Fibroblast of the aortic adventitia (primary cell): ENCODE data around the gene CCR6. TPM values are rescaled to one million over a fixed set of nuclear protein-coding genes. Genes with fewer than 3 reads are reported as not detected.
"Not testable (repeated sequence)": the region's sequence is repeated elsewhere in the genome, so short reads cannot be mapped to it uniquely, and the experiment has no call there.

ENCODE experiments used
- DNase-seq: peaks from one replicate; pipeline ENCODE4 v3.0.0-alpha.2; 2010; ENCODE audit warnings: low read depth
- H3K4me3 ChIP-seq: 2 replicates; pipeline ENCODE4 v1.5.1; 2011; ENCODE audit warnings: low read depth, mild to moderate bottlenecking, control low read depth, low read length, moderate library complexity
- total RNA-seq: library from RNA; depleted of rRNA; stranded (reverse); fragments of >200 nt; gene quantifications from 2 replicates; pipeline ENCODE4 v1.2.3, GENCODE V29; 2012; ENCODE audit warnings: low replicate concordance

Gene CCR6
- total RNA-seq, 1 donor, result not detected

DNA sequence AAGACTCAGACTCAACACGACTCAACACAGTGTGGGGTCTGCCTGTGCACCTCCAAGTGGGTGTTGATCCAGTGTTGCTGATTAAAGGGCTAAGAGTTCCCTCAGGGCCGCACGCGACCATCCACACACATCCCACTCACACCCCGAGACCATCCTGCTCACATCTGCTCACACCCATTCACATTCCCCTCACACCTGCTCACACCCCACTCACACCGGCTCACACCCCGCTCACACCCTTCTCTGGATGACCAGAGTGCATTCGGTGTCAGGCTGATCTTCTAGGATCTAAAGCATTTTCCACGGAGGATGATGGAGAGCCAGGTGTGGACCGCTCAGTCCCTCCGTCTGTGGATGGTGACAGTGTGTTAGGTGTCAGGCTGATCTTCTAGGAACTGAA is 48.4 kb downstream of the CCR6 start:
- DNase-seq, H3K4me3 ChIP-seq: not testable (repeated sequence)

- DNase-seq, result not testable (repeated sequence)
These were observed 49.1 kb downstream of the CCR6 start for GRCh38 chr6:167172011-167172410.

DNA sequence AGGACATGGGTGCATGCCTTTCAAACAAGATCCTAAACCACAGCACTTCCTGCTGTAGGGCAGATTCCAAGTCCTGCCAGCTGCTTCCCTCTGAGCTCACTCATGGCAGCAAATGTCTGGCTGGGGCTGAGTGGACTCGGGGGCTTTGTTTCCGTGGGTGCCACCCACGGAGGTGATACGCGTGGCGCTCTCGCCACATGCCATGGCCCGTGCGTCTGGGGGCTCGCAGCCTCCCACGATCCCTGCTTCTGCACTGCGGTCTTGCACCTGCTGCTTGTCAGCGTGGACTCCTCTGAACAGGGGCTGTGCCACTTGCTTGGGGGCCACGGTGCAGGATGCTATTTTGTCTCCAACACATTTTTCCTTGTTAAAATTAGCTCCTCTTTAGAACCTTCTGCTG is 54.4 kb downstream of the CCR6 start:
- DNase-seq, H3K4me3 ChIP-seq: not testable (repeated sequence)

More at GRCh38 chr6:167172011-167172410, 49.1 kb downstream of the CCR6 start:
- H3K4me3 ChIP-seq, result not testable (repeated sequence)

DNA sequence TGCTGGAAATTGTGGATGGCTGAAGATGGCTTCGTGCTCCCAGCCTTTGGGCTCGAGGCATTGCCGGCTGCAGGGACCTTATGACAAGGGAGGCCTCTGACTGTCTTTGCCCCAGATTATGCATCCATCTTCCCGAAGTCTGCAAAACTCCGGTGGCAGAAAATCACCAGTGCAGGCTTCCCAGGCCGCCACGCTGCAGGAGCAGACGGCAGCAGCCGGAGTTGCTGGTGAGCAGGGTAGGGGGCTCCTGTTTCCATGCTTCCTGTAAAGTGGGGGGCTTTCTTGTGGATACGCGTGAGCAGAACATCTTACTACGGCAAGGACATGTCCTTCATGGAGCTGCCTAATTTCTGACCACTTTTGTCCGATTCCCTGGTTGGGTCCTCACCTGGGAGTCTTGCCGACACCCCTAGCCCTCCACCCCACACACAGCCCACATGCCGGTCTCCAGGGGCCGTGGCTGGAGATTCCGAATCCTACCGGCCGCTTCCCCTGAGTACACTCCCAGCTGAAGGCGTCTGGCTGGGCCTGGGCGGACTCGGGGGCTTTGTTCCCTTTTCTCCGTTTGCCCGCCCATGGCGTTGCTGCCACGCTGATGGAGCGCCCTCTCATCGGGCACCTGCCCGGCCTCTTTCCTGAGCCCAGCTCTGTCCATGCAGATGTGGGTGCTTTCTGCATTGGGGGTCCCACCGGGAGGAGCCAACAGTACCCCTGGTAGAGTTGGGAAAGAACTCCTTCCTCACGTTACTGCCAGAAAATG is 56.2 kb downstream of the CCR6 start:
- not testable (repeated sequence) for DNase-seq, H3K4me3 ChIP-seq

GRCh38 chr6:167180086-167180485 is 57.2 kb downstream of the CCR6 start:
- DNase-seq, H3K4me3 ChIP-seq: not testable (repeated sequence)

GRCh38 chr6:167181351-167181750 is 58.5 kb downstream of the CCR6 start:
- H3K4me3 ChIP-seq, result not testable (repeated sequence)

DNA sequence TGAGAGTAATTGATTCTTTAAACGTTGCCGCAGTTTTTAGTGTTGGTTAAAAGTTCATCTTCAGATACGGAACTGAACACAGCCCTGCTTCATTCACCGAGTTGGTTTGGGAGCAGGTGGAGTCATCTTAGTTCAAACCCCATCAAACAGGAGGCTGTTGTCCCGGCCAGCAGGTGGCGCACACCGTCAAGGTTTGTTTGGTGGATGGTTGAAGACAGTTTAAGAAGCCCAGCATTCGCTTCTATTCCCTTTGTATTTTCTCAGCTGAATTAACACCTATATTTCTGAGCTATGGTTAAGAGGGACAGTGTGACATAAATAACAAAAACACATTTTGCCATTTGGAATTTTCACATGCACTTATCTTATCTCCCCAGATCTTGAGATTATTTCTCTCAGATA is 60.0 kb downstream of the CCR6 start:
- H3K4me3 ChIP-seq, DNase-seq: not testable (repeated sequence)

More at GRCh38 chr6:167181351-167181750, 58.5 kb downstream of the CCR6 start:
- DNase-seq, result not testable (repeated sequence)

DNA sequence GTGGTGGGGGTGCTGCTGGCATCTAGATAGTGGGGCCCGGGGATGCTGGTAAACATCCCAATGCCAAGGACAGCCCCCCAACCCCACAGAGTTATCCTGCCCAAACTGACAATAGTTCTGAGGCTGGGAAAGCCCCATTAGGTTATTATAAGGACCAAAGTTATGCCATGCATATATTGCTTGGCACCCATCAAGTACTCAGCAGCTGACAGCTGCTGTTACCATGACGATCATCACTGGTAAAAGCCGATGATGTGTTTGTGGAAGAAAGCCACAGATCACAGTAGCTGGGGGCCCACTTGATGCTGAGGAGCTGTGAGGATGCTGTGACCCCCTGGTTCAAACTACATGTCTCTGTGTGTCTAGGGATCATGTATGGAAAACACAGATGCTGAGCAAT is 62.2 kb downstream of the CCR6 start:
- DNase-seq, H3K4me3 ChIP-seq: not testable (repeated sequence)

DNA sequence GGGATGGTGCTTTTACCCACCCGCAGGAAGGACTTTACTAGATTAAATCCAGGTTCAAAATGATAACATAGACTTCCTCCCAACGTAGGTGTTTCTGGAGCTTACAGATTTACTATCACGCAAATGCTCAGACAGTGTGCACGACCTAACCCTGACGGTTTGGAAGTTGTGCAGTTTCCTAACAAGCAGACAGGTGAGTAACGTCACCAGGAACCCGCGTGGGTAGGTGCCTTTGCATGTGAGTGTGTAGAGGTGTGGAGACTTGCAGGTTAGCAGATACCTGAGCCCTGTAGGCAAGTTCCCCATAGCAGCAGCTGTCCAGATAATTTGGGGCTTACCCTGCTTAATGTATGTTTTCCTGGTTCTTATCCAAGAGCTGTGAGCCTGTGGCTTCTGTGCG is 64.4 kb downstream of the CCR6 start:
- not testable (repeated sequence) for DNase-seq, H3K4me3 ChIP-seq

Other genes with a start within 250 kb of the CCR6 start
- gene RNASET2, start 166.5 kb upstream of the CCR6 start, total RNA-seq, result 16.8 and 59.7 TPM in 2 replicates
- gene CEP43, start 123.7 kb upstream of the CCR6 start, total RNA-seq, result 22.0 and 27.8 TPM in 2 replicates
- gene GPR31, start 34.9 kb downstream of the CCR6 start, total RNA-seq, result not detected in 2 replicates
- gene UNC93A, start 168.2 kb downstream of the CCR6 start, total RNA-seq, result not detected in 2 replicates
- gene TTLL2, start 202.0 kb downstream of the CCR6 start, total RNA-seq, result not detected in 2 replicates